ENCODE measurements around the gene IL1A. TPM values are rescaled to one million over a fixed set of nuclear protein-coding genes. Genes with fewer than 3 reads are reported as not detected.
A peak's percentile ranks its signal among the peaks of the same experiment; 100 is the strongest.

Gene IL1A
- total RNA-seq, 1 donor from 2014 or later = 2.4 TPM

GRCh38 chr2:112751451-112752197, 32.7 kb downstream of the IL1A start:
- no peaks in the 10 kb centered on the region for H3K36me3 ChIP-seq (ENCODE audit: control insufficient read depth, insufficient read depth, low read length)
- H3K4me3 ChIP-seq (ENCODE audit: low read depth, low read length) = no peak overlapping the region
- no peak for DNase-seq (ENCODE audit: low read depth)
- TF ChIP-seq CTCF (IDR thresholded peaks at IDR 0.05; ENCODE audit: insufficient read depth, low read length, poor library complexity, severe bottlenecking) = no peak
- no peaks in the 10 kb centered on the region for H3K27me3 ChIP-seq (ENCODE audit: control insufficient read depth, insufficient read depth, low read length)

- no peak for TF ChIP-seq CTCF (IDR thresholded peaks at IDR 0.05; ENCODE audit: insufficient read depth, low read length, poor library complexity, severe bottlenecking)
- Histone ChIP-seq H3K4me3 (ENCODE audit: low read depth, low read length) (no peak overlapping the region), H3K27me3 (ENCODE audit: control insufficient read depth, insufficient read depth, low read length) (no peaks in the 10 kb centered on the region), H3K36me3 (ENCODE audit: control insufficient read depth, insufficient read depth, low read length) (no peaks in the 10 kb centered on the region)
- no peak for DNase-seq (ENCODE audit: low read depth)
Observed at GRCh38 chr2:112750560-112750843, 33.8 kb downstream of the IL1A start.

- no peak overlapping the region for H3K4me3 ChIP-seq (ENCODE audit: low read depth, low read length)
- peak; percentile 99 for TF ChIP-seq CTCF (IDR thresholded peaks at IDR 0.05; ENCODE audit: insufficient read depth, low read length, poor library complexity, severe bottlenecking)
- H3K36me3 ChIP-seq (ENCODE audit: control insufficient read depth, insufficient read depth, low read length) = no peaks in the 10 kb centered on the region
- peak; percentile 44 for DNase-seq (ENCODE audit: low read depth)
- no peaks in the 10 kb centered on the region for H3K27me3 ChIP-seq (ENCODE audit: control insufficient read depth, insufficient read depth, low read length)
Observed at GRCh38 chr2:112749755-112750559, 34.3 kb downstream of the IL1A start.

GRCh38 chr2:112740527-112740926, 43.8 kb downstream of the IL1A start:
- no peak overlapping the region for H3K4me3 ChIP-seq (ENCODE audit: low read depth, low read length)
- TF ChIP-seq CTCF (IDR thresholded peaks at IDR 0.05; ENCODE audit: insufficient read depth, low read length, poor library complexity, severe bottlenecking) = no peak
- H3K27me3 ChIP-seq (ENCODE audit: control insufficient read depth, insufficient read depth, low read length) = no peaks in the 10 kb centered on the region
- DNase-seq (ENCODE audit: low read depth) = no peak
- no peaks in the 10 kb centered on the region for H3K36me3 ChIP-seq (ENCODE audit: control insufficient read depth, insufficient read depth, low read length)

GRCh38 chr2:112737542-112738232, 46.6 kb downstream of the IL1A start:
- no peak for TF ChIP-seq CTCF (IDR thresholded peaks at IDR 0.05; ENCODE audit: insufficient read depth, low read length, poor library complexity, severe bottlenecking)
- Histone ChIP-seq H3K27me3 (ENCODE audit: control insufficient read depth, insufficient read depth, low read length) (no peaks in the 10 kb centered on the region), H3K4me3 (ENCODE audit: low read depth, low read length) (no peak overlapping the region), H3K36me3 (ENCODE audit: control insufficient read depth, insufficient read depth, low read length) (no peaks in the 10 kb centered on the region)
- DNase-seq (ENCODE audit: low read depth) = no peak

All from kidney epithelial cell (primary cell).